ENCODE results near the gene SPATA32.

GRCh38 chr17:45238155-45238774 is 23.6 kb downstream of the SPATA32 start:
- TF ChIP-seq ZNF462 (CRISPR knock-in tag; IDR thresholded peaks at IDR 0.05): no peak
- no peak for TF ChIP-seq CTCF (conservative IDR thresholded peaks at IDR 0.05; ENCODE audit: low read depth in 2 of 2)
- no peak for TF ChIP-seq EZH2 (IDR thresholded peaks at IDR 0.05; ENCODE audit: low read depth, unreplicated experiment)
- no peak for TF ChIP-seq REST (IDR thresholded peaks at IDR 0.05; ENCODE audit: unreplicated experiment)
- TF ChIP-seq JUNB (IDR thresholded peaks at IDR 0.05; ENCODE audit: unreplicated experiment): no peak
- no peak for TF ChIP-seq POLR2AphosphoS5 (IDR thresholded peaks at IDR 0.05; ENCODE audit: low read depth)
- TF ChIP-seq EZH2phosphoT487 (IDR thresholded peaks at IDR 0.05; ENCODE audit: unreplicated experiment): no peak
- no peak for TF ChIP-seq CREB1 (CRISPR knock-in tag; IDR thresholded peaks at IDR 0.05; ENCODE audit: low read depth)
- no peak for TF ChIP-seq ZNF114 (CRISPR knock-in tag; IDR thresholded peaks at IDR 0.05)
